Neural progenitor cell (in vitro differentiated cells): ENCODE data around the gene IRS1. TPM values are rescaled to one million over a fixed set of nuclear protein-coding genes. Genes with fewer than 3 reads are reported as not detected.

Source experiments
- DNase-seq: peaks from one replicate; pipeline ENCODE4 v3.0.0-alpha.2; 2016; ENCODE audit warnings: low spot score
- H2AFZ ChIP-seq: fragments of 200-600 bp; sonication (generic); replicated peaks from 2 replicates; pipeline ENCODE4 v1.6.1; 2016; ENCODE audit warnings: antibody characterized with exemption
- H3F3A ChIP-seq: fragments of 200-600 bp; sonication (generic); 2 replicates; pipeline ENCODE4 v1.6.1; 2016; ENCODE audit warnings: antibody characterized with exemption, low read depth
- H3K27ac ChIP-seq: fragments of 200-600 bp; sonication (generic); 2 replicates; pipeline ENCODE4 v1.5.1; 2016; ENCODE audit warnings: mild to moderate bottlenecking
- H3K27me3 ChIP-seq: fragments of 200-600 bp; sonication (generic); 2 replicates; pipeline ENCODE4 v1.6.1; 2016; ENCODE audit warnings: mild to moderate bottlenecking, moderate library complexity
- H3K36me3 ChIP-seq: fragments of 200-600 bp; sonication (generic); 2 replicates; pipeline ENCODE4 v1.5.1; 2016
- H3K4me1 ChIP-seq: fragments of 200-600 bp; sonication (generic); 2 replicates; pipeline ENCODE4 v1.6.1; 2016; ENCODE audit warnings: mixed run types
- H3K4me2 ChIP-seq: fragments of 200-600 bp; sonication (generic); 2 replicates; pipeline ENCODE4 v1.6.1; 2016
- H3K4me3 ChIP-seq: fragments of 200-600 bp; sonication (generic); 2 replicates; pipeline ENCODE4 v1.5.1; 2016
- H3K79me2 ChIP-seq: fragments of 200-600 bp; sonication (generic); 2 replicates; pipeline ENCODE4 v1.6.1; 2016; ENCODE audit warnings: low read depth
- H3K9ac ChIP-seq: fragments of 200-600 bp; sonication (generic); 2 replicates; pipeline ENCODE4 v1.6.1; 2016
- H3K9me3 ChIP-seq: fragments of 200-600 bp; sonication (generic); 2 replicates; pipeline ENCODE4 v1.5.1; 2016; ENCODE audit warnings: low read depth
- H4K20me1 ChIP-seq: fragments of 200-600 bp; sonication (generic); 2 replicates; pipeline ENCODE4 v1.6.1; 2016; ENCODE audit warnings: low read depth
- H3K27ac Mint-ChIP-seq: 3 replicates; pipeline ENCODE4 v1.8.0; 2021; ENCODE audit warnings: mixed read lengths
- H3K27me3 Mint-ChIP-seq: 2 replicates; pipeline ENCODE4 v1.8.0; 2022; ENCODE audit warnings: low read depth, mild to moderate bottlenecking, inconsistent platforms, moderate library complexity, mixed read lengths; ENCODE audit not compliant: insufficient read depth
- H3K36me3 Mint-ChIP-seq: 3 replicates; pipeline ENCODE4 v1.8.0; 2021; ENCODE audit warnings: mixed read lengths
- H3K4me1 Mint-ChIP-seq: 3 replicates; pipeline ENCODE4 v1.8.0; 2021; ENCODE audit warnings: mixed read lengths
- H3K4me3 Mint-ChIP-seq: 3 replicates; pipeline ENCODE4 v1.8.0; 2021; ENCODE audit warnings: mild to moderate bottlenecking, moderate library complexity, mixed read lengths
- H3K9me3 Mint-ChIP-seq: 3 replicates; pipeline ENCODE4 v1.8.0; 2020; ENCODE audit warnings: mixed read lengths
- CTCF ChIP-seq: fragments of 200-600 bp; sonication (generic); IDR thresholded peaks from 2 replicates; pipeline ENCODE4 v1.5.1; 2017; ENCODE audit warnings: antibody characterized with exemption, mild to moderate bottlenecking
- EZH2 ChIP-seq: fragments of 200-600 bp; sonication (generic); IDR thresholded peaks from 2 replicates; pipeline ENCODE4 v1.6.1; 2017; ENCODE audit warnings: antibody characterized with exemption, mild to moderate bottlenecking, moderate library complexity
- EZH2phosphoT487 ChIP-seq: fragments of 200-600 bp; sonication (generic); IDR thresholded peaks from 2 replicates; pipeline ENCODE4 v1.6.1; 2017; ENCODE audit warnings: antibody characterized with exemption
- total RNA-seq: library from RNA; depleted of rRNA; stranded (reverse); fragments of >200 nt; gene quantifications from 2 replicates; pipeline ENCODE4 v1.2.3, GENCODE V29; 2015; ENCODE audit warnings: low replicate concordance

The IRS1 gene
- total RNA-seq, 1 donor from 2014 or later = 8.4 TPM

GRCh38 chr2:226752887-226753286 is 46.7 kb downstream of the IRS1 start:
- no peaks in the 10 kb centered on the region for H3K9me3 ChIP-seq
- peaks cover 20% of the 10 kb centered on the region for H3K9me3 Mint-ChIP-seq
- peaks cover 11% of the 10 kb centered on the region for H3K4me1 ChIP-seq
- no peaks in the 10 kb centered on the region for H4K20me1 ChIP-seq
- H3K4me3 Mint-ChIP-seq = no peak overlapping the region
- H3K79me2 ChIP-seq = peaks cover 22% of the 10 kb centered on the region
- no peak overlapping the region for H3K4me2 ChIP-seq
- peaks cover 4% of the 10 kb centered on the region for H3K27me3 Mint-ChIP-seq
- peaks cover 11% of the 10 kb centered on the region for H3K4me1 Mint-ChIP-seq
- peaks cover 48% of the 10 kb centered on the region for H3K36me3 Mint-ChIP-seq
- no peak overlapping the region for H3K27ac ChIP-seq
- no peaks in the 10 kb centered on the region for H3K27me3 ChIP-seq
- no peak overlapping the region for H3K4me3 ChIP-seq
- no peaks in the 10 kb centered on the region for H3K36me3 ChIP-seq
- no peak for DNase-seq
- H3F3A ChIP-seq = no peaks in the 10 kb centered on the region
- TF ChIP-seq EZH2 (no peak), CTCF (no peak), EZH2phosphoT487 (no peak)
- no peak overlapping the region for H3K9ac ChIP-seq
- H3K27ac Mint-ChIP-seq = peak overlapping the region; percentile 14
- no peak overlapping the region for H2AFZ ChIP-seq

- H3K36me3 Mint-ChIP-seq = peaks cover 46% of the 10 kb centered on the region
- Histone ChIP-seq H4K20me1 (no peaks in the 10 kb centered on the region), H3K79me2 (peaks cover 7% of the 10 kb centered on the region), H3K9ac (no peak overlapping the region), H3K27ac (no peak overlapping the region), H3K4me2 (no peak overlapping the region), H3K27me3 (no peaks in the 10 kb centered on the region), H3F3A (peaks cover 4% of the 10 kb centered on the region), H2AFZ (no peak overlapping the region), H3K4me3 (no peak overlapping the region), H3K36me3 (no peaks in the 10 kb centered on the region), H3K4me1 (peaks cover 6% of the 10 kb centered on the region), H3K9me3 (no peaks in the 10 kb centered on the region)
- H3K4me3 Mint-ChIP-seq = no peak overlapping the region
- peak overlapping the region; percentile 42 for H3K27ac Mint-ChIP-seq
- DNase-seq = no peak
- peaks cover 4% of the 10 kb centered on the region for H3K27me3 Mint-ChIP-seq
- H3K4me1 Mint-ChIP-seq = peaks cover 35% of the 10 kb centered on the region
- peaks cover 27% of the 10 kb centered on the region for H3K9me3 Mint-ChIP-seq
- TF ChIP-seq CTCF = no peak
- no peak for TF ChIP-seq EZH2
- no peak for TF ChIP-seq EZH2phosphoT487
These were observed 52.3 kb downstream of the IRS1 start for GRCh38 chr2:226747288-226747687.

DNA sequence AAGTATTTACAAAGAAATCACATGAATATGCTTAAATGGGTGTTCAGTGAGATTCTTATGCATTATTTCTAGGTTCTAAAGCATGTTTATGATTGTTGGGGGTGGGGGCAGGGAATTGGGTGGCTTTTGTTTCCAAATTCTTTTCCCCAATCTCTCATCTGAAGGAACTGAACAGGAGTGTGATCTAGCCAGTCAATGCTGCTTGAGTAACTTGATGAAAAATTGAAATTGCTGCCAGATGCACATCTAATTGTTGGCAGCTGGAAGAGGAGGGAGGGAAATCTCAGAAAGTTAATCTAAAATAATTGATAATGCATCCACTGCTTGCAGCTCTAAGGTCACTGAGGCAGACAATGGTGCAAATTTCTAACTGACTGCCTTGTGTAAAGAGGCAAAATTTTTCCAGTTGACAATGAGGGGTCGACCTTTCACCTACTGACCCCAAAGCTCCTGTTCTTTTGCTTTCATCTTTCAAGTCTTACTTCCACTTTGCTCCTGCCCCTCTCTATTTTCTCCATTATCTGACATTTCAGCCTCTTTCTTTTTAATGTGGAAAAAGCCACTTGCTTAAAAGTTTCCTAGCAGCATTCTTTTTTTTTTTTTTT is 53.3 kb downstream of the IRS1 start:
- no peak overlapping the region for H3K27ac Mint-ChIP-seq
- Histone ChIP-seq H3K27ac (no peak overlapping the region), H3K27me3 (no peaks in the 10 kb centered on the region), H3K4me2 (no peak overlapping the region), H2AFZ (no peak overlapping the region), H3K36me3 (no peaks in the 10 kb centered on the region), H4K20me1 (no peaks in the 10 kb centered on the region), H3K9ac (no peak overlapping the region), H3F3A (peaks cover 4% of the 10 kb centered on the region), H3K79me2 (peaks cover 7% of the 10 kb centered on the region), H3K4me3 (no peak overlapping the region), H3K9me3 (no peaks in the 10 kb centered on the region), H3K4me1 (peaks cover 12% of the 10 kb centered on the region)
- DNase-seq = no peak
- H3K36me3 Mint-ChIP-seq = peaks cover 39% of the 10 kb centered on the region
- peaks cover 22% of the 10 kb centered on the region for H3K9me3 Mint-ChIP-seq
- no peak overlapping the region for H3K4me3 Mint-ChIP-seq
- peaks cover 45% of the 10 kb centered on the region for H3K4me1 Mint-ChIP-seq
- H3K27me3 Mint-ChIP-seq = peaks cover 2% of the 10 kb centered on the region
- TF ChIP-seq EZH2phosphoT487 = no peak
- no peak for TF ChIP-seq CTCF
- no peak for TF ChIP-seq EZH2
